Endothelial cell of umbilical vein (primary cell): ENCODE measurements around the gene TMEM214. TPM values are rescaled to one million over a fixed set of nuclear protein-coding genes. Genes with fewer than 3 reads are reported as not detected.

Experiments used
- BruUV-seq: library from RNA; stranded (reverse); fragments of 400-500 nt; replicated peaks from 2 replicates; lab custom pipeline; 2021; lab: Mats Ljungman, UMichigan
- CTCF ChIA-PET: fragments of 300-600, 350-600 bp; sonication (Branson Sonifier 250); formaldehyde crosslinking; loops from one replicate; lab custom pipeline; 2021; ENCODE audit warnings: antibody characterized with exemption, inconsistent platforms; lab: Charles Lee
- POLR2A ChIA-PET: fragments of 300-600, 350-600 bp; sonication (Branson Sonifier 250); formaldehyde crosslinking; loops from one replicate; lab custom pipeline; 2021; ENCODE audit warnings: antibody characterized with exemption, inconsistent platforms; lab: Charles Lee
- DNase-seq: peaks from one replicate; pipeline ENCODE4 v3.0.0-alpha.2; 2011; ENCODE audit warnings: low read depth, low spot score
- FAIRE-seq: peaks from 2 replicates; lab custom pipeline; 2011; peaks lifted over from hg19 to GRCh38; lab: Jason Lieb, UNC
- H2AFZ ChIP-seq: 2 replicates; pipeline ENCODE4 v1.6.0; 2012; ENCODE audit warnings: low read depth, low read length, control low read depth, inconsistent platforms
- H3K27ac ChIP-seq: 2 replicates; pipeline ENCODE4 v1.5.1; 2011; ENCODE audit warnings: low read depth, mild to moderate bottlenecking, control low read depth, low read length, moderate library complexity; ENCODE audit not compliant: insufficient read depth
- H3K27me3 ChIP-seq, 2 experiments: 2 replicates each; pipeline versions ENCODE4 v1.6.0 to v1.6.1; 2011; ENCODE audit warnings: low read length in 2 of 2, mixed read lengths in 1 of 2; ENCODE audit not compliant: control insufficient read depth in 2 of 2, insufficient read depth in 2 of 2
- H3K36me3 ChIP-seq, 2 experiments: 2 replicates in 1 of 2; 3 replicates in 1 of 2; pipeline ENCODE4 v1.5.1; 2011; ENCODE audit warnings: low read length in 2 of 2, mild to moderate bottlenecking in 1 of 2, moderate library complexity in 1 of 2; ENCODE audit not compliant: control insufficient read depth in 2 of 2, insufficient read depth in 2 of 2; ENCODE audit errors: extremely low read depth in 1 of 2
- H3K4me1 ChIP-seq: 3 replicates; pipeline ENCODE4 v1.5.1; 2011; ENCODE audit warnings: mild to moderate bottlenecking, low read length; ENCODE audit not compliant: control insufficient read depth, insufficient read depth; ENCODE audit errors: extremely low read depth
- H3K4me2 ChIP-seq: 2 replicates; pipeline ENCODE4 v1.6.1; 2011; ENCODE audit warnings: low read length, control low read depth, mixed read lengths; ENCODE audit not compliant: insufficient read depth
- H3K4me3 ChIP-seq, 3 experiments: fragments of 200-600 bp in 1 of 3; sonication (generic), shearing (Covaris generic) in 1 of 3; replicated peaks in 1 of 3; 2 replicates each; pipeline ENCODE4 v1.5.1; 2011 to 2016; ENCODE audit warnings: control low read depth in 3 of 3, low read length in 3 of 3, mild to moderate bottlenecking in 2 of 3, inconsistent platforms in 1 of 3, low read depth in 1 of 3, moderate library complexity in 1 of 3; ENCODE audit not compliant: insufficient read depth in 1 of 3
- H3K79me2 ChIP-seq: 2 replicates; pipeline ENCODE4 v1.6.0; 2012; ENCODE audit warnings: low read length, inconsistent platforms; ENCODE audit not compliant: control insufficient read depth, insufficient read depth
- H3K9ac ChIP-seq: replicated peaks from 2 replicates; pipeline ENCODE3; 2011; ENCODE audit warnings: low read length, control low read depth; ENCODE audit not compliant: insufficient read depth; ENCODE audit errors: extremely low read depth
- H3K9me1 ChIP-seq: replicated peaks from 3 replicates; pipeline ENCODE4 v1.6.0; 2011; ENCODE audit warnings: mild to moderate bottlenecking, low read length; ENCODE audit not compliant: control insufficient read depth, insufficient read depth; ENCODE audit errors: extremely low read depth
- H3K9me3 ChIP-seq: replicated peaks from 2 replicates; pipeline ENCODE4 v1.5.1; 2012; ENCODE audit warnings: low read length, inconsistent platforms; ENCODE audit not compliant: control insufficient read depth, insufficient read depth
- H4K20me1 ChIP-seq: replicated peaks from 2 replicates; pipeline ENCODE3; 2011; ENCODE audit warnings: mild to moderate bottlenecking, low read length; ENCODE audit not compliant: control insufficient read depth, insufficient read depth; ENCODE audit errors: extremely low read depth
- CTCF ChIP-seq, 2 donors: IDR thresholded peaks; 1 replicate in 1 of 2; 2 replicates in 1 of 2; pipeline ENCODE4 v1.5.1; 2011; ENCODE audit warnings: low read length in 2 of 2, mild to moderate bottlenecking in 2 of 2, moderate library complexity in 2 of 2, control low read depth in 1 of 2, inconsistent platforms in 1 of 2, low read depth in 1 of 2; ENCODE audit not compliant: insufficient read depth in 1 of 2; ENCODE audit errors: extremely low read depth in 1 of 2
- EZH2 ChIP-seq: IDR thresholded peaks from 2 replicates; pipeline ENCODE4 v1.6.1; 2012; ENCODE audit warnings: borderline replicate concordance, low read depth, mild to moderate bottlenecking, moderate library complexity, low read length, inconsistent platforms; ENCODE audit not compliant: severe bottlenecking
- FOS ChIP-seq: IDR thresholded peaks from 2 replicates; pipeline ENCODE4 v1.6.1; 2011; ENCODE audit warnings: mild to moderate bottlenecking, low read length, moderate library complexity, borderline replicate concordance; ENCODE audit not compliant: insufficient read depth
- GATA2 ChIP-seq: IDR thresholded peaks from 2 replicates; pipeline ENCODE4 v1.7.0; 2011; ENCODE audit warnings: low read depth, mild to moderate bottlenecking, moderate library complexity, mixed read lengths, low read length; ENCODE audit not compliant: insufficient read length, insufficient read depth
- JUN ChIP-seq: IDR thresholded peaks from 2 replicates; pipeline ENCODE4 v1.6.1; 2011; ENCODE audit warnings: borderline replicate concordance, low read depth; ENCODE audit not compliant: insufficient read length, insufficient read depth
- MAX ChIP-seq: IDR thresholded peaks from 2 replicates; pipeline ENCODE4 v1.6.1; 2011; ENCODE audit not compliant: insufficient read depth, insufficient read length
- MYC ChIP-seq: IDR thresholded peaks from one replicate; pipeline ENCODE4 v1.6.1; 2011; ENCODE audit warnings: mild to moderate bottlenecking, low read depth, low read length
- POLR2A ChIP-seq: IDR thresholded peaks from 2 replicates; pipeline ENCODE4 v1.6.1; 2012; ENCODE audit warnings: low read depth, mild to moderate bottlenecking, control low read depth, low read length
- POLR2AphosphoS5 ChIP-seq: IDR thresholded peaks from 2 replicates; pipeline ENCODE4 v1.6.1; 2012; ENCODE audit warnings: low read depth, mild to moderate bottlenecking, control low read depth, low read length, moderate library complexity; ENCODE audit not compliant: insufficient read depth
- dilution Hi-C: fragments of 300-500 bp; cut with MboI; formaldehyde crosslinking; loops from one replicate; pipeline ENCODE4 v1.15.0; 2019; ENCODE audit warnings: low sequenced_read_pairs; ENCODE audit not compliant: extremely low pct_ligation_motif_present
- intact Hi-C: fragments of 100-400 bp; cut with micrococcal nuclease; formaldehyde crosslinking; loops from one replicate; pipeline ENCODE4 v1.10.0; 2022
- polyA plus RNA-seq, 4 experiments: library from polyadenylated mRNA; depleted of rRNA in 3 of 4; stranded (reverse) in 3 of 4; unstranded in 1 of 4; fragments of >200 nt; gene quantifications; 2 replicates each; pipeline versions ENCODE4 v1.2.1 to v1.2.3, GENCODE V29; 2011 to 2012; ENCODE audit warnings: missing spikeins in 1 of 4
- total RNA-seq: library from RNA; stranded (reverse); gene quantifications from 2 replicates; pipeline ENCODE4 v1.2.3, GENCODE V29; 2021

TMEM214 gene
- total and polyA plus RNA-seq, 2 donors (not counting 3 experiments of a cell fraction or from before 2014, with no cell fraction given), result 109 to 163 TPM

DNA sequence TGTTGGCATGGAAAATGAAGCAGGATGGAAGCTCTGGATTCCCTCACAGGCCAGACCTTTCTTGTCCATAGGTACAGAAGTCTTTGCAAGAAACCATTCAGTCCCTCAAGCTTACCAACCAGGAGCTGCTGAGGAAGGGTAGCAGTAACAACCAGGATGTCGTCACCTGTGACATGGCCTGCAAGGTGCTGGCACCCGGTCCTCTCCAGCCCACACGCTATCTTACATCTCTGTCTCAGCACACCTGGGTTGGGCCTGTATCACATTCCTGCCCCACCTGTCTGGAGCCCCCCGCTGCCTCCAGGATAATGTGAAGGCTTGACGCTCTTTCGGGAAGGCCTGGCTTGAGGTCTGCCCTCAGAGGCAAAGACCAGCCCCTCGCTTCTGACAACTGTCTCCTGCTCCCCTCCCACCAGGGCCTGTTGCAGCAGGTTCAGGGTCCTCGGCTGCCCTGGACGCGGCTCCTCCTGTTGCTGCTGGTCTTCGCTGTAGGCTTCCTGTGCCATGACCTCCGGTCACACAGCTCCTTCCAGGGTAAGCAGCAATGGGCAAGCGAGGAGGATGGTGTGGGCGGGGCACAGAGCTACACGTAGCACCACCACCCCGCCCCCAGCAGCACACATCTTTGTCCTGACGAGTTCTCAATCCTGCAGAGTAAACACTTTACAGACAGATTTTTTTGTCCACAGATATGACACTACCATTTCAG, 6.0 kb downstream of the TMEM214 start:
- peaks cover 14% of the 10 kb centered on the region for H3K79me2 ChIP-seq
- H3K9ac ChIP-seq, result no peak overlapping the region
- H3K27me3 ChIP-seq, result no peaks in the 10 kb centered on the region
- no peaks in the 10 kb centered on the region for H3K9me1 ChIP-seq
- POLR2A ChIA-PET, result no interaction called here
- no peak for TF ChIP-seq FOS
- TF ChIP-seq MAX, result no peak
- no peak for TF ChIP-seq POLR2A
- TF ChIP-seq GATA2, result no peak
- dilution Hi-C loops, result no loop called here
- no peaks in the 10 kb centered on the region for H3K9me3 ChIP-seq
- H3K4me1 ChIP-seq, result peaks cover 7% of the 10 kb centered on the region
- H3K36me3 ChIP-seq, result peaks cover 32 to 69% of the 10 kb centered on the region in 2 experiments
- intact Hi-C loops, result no loop called here
- no peak overlapping the region for H3K4me2 ChIP-seq
- H3K4me3 ChIP-seq, result no peak overlapping the region
- H3K27ac ChIP-seq, result no peak overlapping the region
- DNase-seq (no peak), FAIRE-seq (no peak)
- CTCF ChIA-PET, result interaction anchor here (0.5 to 7.0 kb wide), 4 partner anchors 12 to 78 kb away, joined by 3 to 30 read pairs (median 4); no protein-coding TSS in a partner anchor
- no peak overlapping the region for H2AFZ ChIP-seq
- no peaks in the 10 kb centered on the region for H4K20me1 ChIP-seq
- BruUV-seq, result no TSS peak

DNA sequence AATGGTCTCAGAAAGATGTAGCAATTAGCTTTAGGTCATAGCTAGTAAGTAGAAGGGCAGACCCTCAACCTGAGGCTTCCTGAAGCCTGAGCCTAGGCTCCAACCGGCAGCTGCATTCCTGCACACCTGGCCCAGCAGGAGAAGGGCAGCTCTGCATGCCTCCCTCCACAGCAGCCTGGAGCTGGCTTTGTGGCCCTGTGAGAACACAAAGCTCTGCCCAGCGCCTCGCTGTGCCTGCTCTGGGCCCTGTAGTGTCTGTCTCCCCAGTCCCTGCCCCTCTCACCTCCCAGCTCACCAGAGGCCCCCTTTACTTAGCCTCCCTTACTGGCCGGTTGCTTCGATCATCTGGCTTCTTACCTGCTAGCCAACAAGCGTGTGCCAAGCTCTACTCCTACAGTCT, 6.7 kb downstream of the TMEM214 start:
- no peak for FAIRE-seq
- ChIA-PET POLR2A (no interaction called here), CTCF (interaction anchor here (1.0 to 1.1 kb wide), 2 partner anchors 11 to 78 kb away, joined by 3 to 4 read pairs; no protein-coding TSS in a partner anchor)
- intact Hi-C loops, result no loop called here
- no peaks in the 10 kb centered on the region for H4K20me1 ChIP-seq
- no peaks in the 10 kb centered on the region for H3K9me1 ChIP-seq
- H3K4me1 ChIP-seq, result peaks cover under 1% of the 10 kb centered on the region
- H3K9ac ChIP-seq, result no peak overlapping the region
- TF ChIP-seq JUN (no peak), MYC (no peak), MAX (no peak), POLR2AphosphoS5 (no peak), EZH2 (no peak), FOS (no peak), POLR2A (no peak), CTCF (IDR thresholded peaks at IDR 0.05; ENCODE audit: extremely low read depth in 1 of 2, insufficient read depth in 1 of 2, low read depth in 1 of 2, low read length in 2 of 2) (no peak), GATA2 (no peak)
- H3K79me2 ChIP-seq, result peaks cover 8% of the 10 kb centered on the region
- H3K4me2 ChIP-seq, result no peak overlapping the region
- H3K4me3 ChIP-seq, result no peak overlapping the region
- no peaks in the 10 kb centered on the region for H3K27me3 ChIP-seq
- no peak overlapping the region for H2AFZ ChIP-seq
- DNase-seq, result no peak
- dilution Hi-C loops, result no loop called here
- H3K9me3 ChIP-seq, result no peaks in the 10 kb centered on the region
- no peak overlapping the region for H3K27ac ChIP-seq
- no TSS peak for BruUV-seq
- H3K36me3 ChIP-seq, result peaks cover 32 to 69% of the 10 kb centered on the region in 2 experiments
